Measurements from ENCODE around the gene TCP11L2. TPM values are rescaled to one million over a fixed set of nuclear protein-coding genes. Genes with fewer than 3 reads are reported as not detected.

The TCP11L2 gene
- total and polyA plus RNA-seq, 2 of the 4 experiments (the other 2 are of a cell fraction), result 7.3 to 32.8 TPM

- no peak for TF ChIP-seq USF2 (IDR thresholded peaks at IDR 0.05; ENCODE audit: low read depth, low read length)
Measured at GRCh38 chr12:106362971-106363370, 60.4 kb downstream of the TCP11L2 start (continued).

GRCh38 chr12:106364261-106364660, 61.7 kb downstream of the TCP11L2 start:
- in situ Hi-C loops (cut with MboI; ENCODE audit: low sequenced_read_pairs), result loop anchor here (25.0 kb wide), 1 partner anchor 952 kb away; no protein-coding TSS in a partner anchor
- ChIA-PET CTCF (no interaction called here), POLR2A (ENCODE audit: unreplicated experiment) (no interaction called here)
- no peak overlapping the region for H2BK15ac ChIP-seq (ENCODE audit: low read depth, low read length)
- peaks cover 4% of the 10 kb centered on the region for H3K36me3 ChIP-seq (ENCODE audit: control insufficient read depth, insufficient read depth, low read length)
- H4K5ac ChIP-seq (ENCODE audit: low read depth, low read length), result no peak overlapping the region
- H4K8ac ChIP-seq (ENCODE audit: low read depth in 2 of 2, low read length in 2 of 2), result no peak overlapping the region
- BruUV-seq (replicated peaks), result no TSS peak
- no peaks in the 10 kb centered on the region for H3K27me3 ChIP-seq (ENCODE audit: control insufficient read depth, insufficient read depth, low read length)
- H3K79me1 ChIP-seq (ENCODE audit: low read depth in 1 of 2, low read length in 2 of 2), result peaks cover 31 to 40% of the 10 kb centered on the region in 2 experiments
- no peak overlapping the region for H2AK9ac ChIP-seq (replicated peaks; ENCODE audit: low read depth, low read length, poor library complexity)
- H2BK5ac ChIP-seq (ENCODE audit: low read depth, low read length, poor library complexity, severe bottlenecking), result no peak overlapping the region
- H3K4me3 ChIP-seq (ENCODE audit: insufficient read depth, low read depth, low read length), result no peak overlapping the region
- H3K14ac ChIP-seq (replicated peaks; ENCODE audit: low read depth, low read length), result no peak overlapping the region
- no peak overlapping the region for H4K91ac ChIP-seq (ENCODE audit: insufficient read depth, low read depth, low read length)
- H3K4me2 ChIP-seq (ENCODE audit: low read depth, low read length), result no peak overlapping the region
- no peak for DNase-seq
- intact Hi-C loops (cut with micrococcal nuclease), result no loop called here
- no peak overlapping the region for H3K56ac ChIP-seq (ENCODE audit: extremely low read depth, insufficient read depth, low read length)
- no peak overlapping the region for H2BK120ac ChIP-seq (ENCODE audit: low read depth, low read length)
- no CpG with 5 or more reads among the region's 4 CpGs for WGBS, 2 experiments (ENCODE audit: extremely low coverage in 2 of 2, insufficient read length in 1 of 2)
- no peak overlapping the region for H3K23ac ChIP-seq (ENCODE audit: low read depth, low read length)
- no peak overlapping the region for H3K4ac ChIP-seq (ENCODE audit: low read depth, low read length)
- no peaks in the 10 kb centered on the region for H3K4me1 ChIP-seq (ENCODE audit: control insufficient read depth, insufficient read depth, low read length)
- peaks cover 4% of the 10 kb centered on the region; the same call in 1 of the 2 replicates for H3K9me1 ChIP-seq (ENCODE audit: insufficient read depth, low read length)
- H2AFZ ChIP-seq (replicated peaks; ENCODE audit: low read length, poor library complexity), result no peak overlapping the region
- dilution Hi-C loops (cut with HindIII; ENCODE audit: low sequenced_read_pairs, unreplicated experiment), result no loop called here
- H4K20me1 ChIP-seq (ENCODE audit: insufficient read depth, low read length), result no peaks in the 10 kb centered on the region
- H3K9me3 ChIP-seq (ENCODE audit: control insufficient read depth, insufficient read depth, low read length), result no peaks in the 10 kb centered on the region
- no peak overlapping the region for H2BK20ac ChIP-seq (ENCODE audit: low read depth, low read length)
- H3K9ac ChIP-seq (ENCODE audit: low read depth, low read length), result no peak overlapping the region
- no peak for ATAC-seq (ENCODE audit: low read depth)
- H2AK5ac ChIP-seq (ENCODE audit: low read depth, low read length), result no peak overlapping the region
- H3K27ac ChIP-seq (ENCODE audit: insufficient read depth, low read length), result no peak overlapping the region
- H3K18ac ChIP-seq (ENCODE audit: low read depth, low read length), result no peak overlapping the region
- TF ChIP-seq SMC3 (IDR thresholded peaks at IDR 0.05; ENCODE audit: low read depth, low read length), result no peak
- TF ChIP-seq FOS (IDR thresholded peaks at IDR 0.05; ENCODE audit: low read depth, low read length), result no peak
- TF ChIP-seq NFE2L2 (IDR thresholded peaks at IDR 0.05; ENCODE audit: low read depth, low read length), result no peak
- TF ChIP-seq MAFK (IDR thresholded peaks at IDR 0.05; ENCODE audit: low read depth, low read length), result no peak
- no peak for TF ChIP-seq USF2 (IDR thresholded peaks at IDR 0.05; ENCODE audit: low read depth, low read length)
- no peak for TF ChIP-seq BHLHE40 (IDR thresholded peaks at IDR 0.05; ENCODE audit: low read depth, low read length)
- no peak for TF ChIP-seq ELK1 (IDR thresholded peaks at IDR 0.05; ENCODE audit: borderline replicate concordance, low read depth, low read length)
- no peak for TF ChIP-seq RAD21 (IDR thresholded peaks at IDR 0.05; ENCODE audit: low read length)
- no peak for TF ChIP-seq RCOR1 (IDR thresholded peaks at IDR 0.05; ENCODE audit: insufficient replicate concordance, low read length)
- no peak for TF ChIP-seq CTCF (conservative IDR thresholded peaks at IDR 0.05; ENCODE audit: low read depth, low read length)
- TF ChIP-seq MAZ (IDR thresholded peaks at IDR 0.05; ENCODE audit: borderline replicate concordance, low read depth, low read length), result no peak
- TF ChIP-seq MXI1 (IDR thresholded peaks at IDR 0.05; ENCODE audit: borderline replicate concordance, low read depth, low read length), result no peak
- TF ChIP-seq CHD1 (IDR thresholded peaks at IDR 0.05; ENCODE audit: low read depth, low read length), result no peak

Data from IMR-90 (cell line).